HG03575 (cell line): Measurements from ENCODE around the gene FGF14.

ENCODE experiments used
- ATAC-seq: cut with Tn5 transposase; IDR thresholded peaks from one replicate; pipeline ENCODE4 v1.9.1; 2021; ENCODE audit not compliant: unreplicated experiment, insufficient number of reproducible peaks, low FRiP score; ENCODE audit errors: extremely low read depth

Gene FGF14

GRCh38 chr13:101979825-101980224 lies 422.0 kb downstream of the FGF14 start:
- ATAC-seq, result no peak

- no peak for ATAC-seq
These were observed 423.1 kb downstream of the FGF14 start for GRCh38 chr13:101978552-101979315.

- no peak for ATAC-seq
These were observed 424.4 kb downstream of the FGF14 start for GRCh38 chr13:101977475-101977874.

GRCh38 chr13:101972191-101972590 lies 429.7 kb downstream of the FGF14 start:
- no peak for ATAC-seq

- ATAC-seq, result no peak
These were observed 431.5 kb downstream of the FGF14 start for GRCh38 chr13:101970341-101970740.

GRCh38 chr13:101967781-101968180 lies 434.1 kb downstream of the FGF14 start:
- no peak for ATAC-seq

- ATAC-seq, result no peak
These were observed 434.6 kb downstream of the FGF14 start for GRCh38 chr13:101967216-101967615.

- ATAC-seq, result no peak
These were observed 436.8 kb downstream of the FGF14 start for GRCh38 chr13:101965096-101965495.

GRCh38 chr13:101959016-101959415 lies 442.8 kb downstream of the FGF14 start:
- ATAC-seq, result no peak

GRCh38 chr13:101955764-101956163 lies 446.1 kb downstream of the FGF14 start:
- ATAC-seq, result no peak

- ATAC-seq, result no peak
These were observed 450.7 kb downstream of the FGF14 start for GRCh38 chr13:101951114-101951513.

- ATAC-seq, result no peak
These were observed 452.2 kb downstream of the FGF14 start for GRCh38 chr13:101949681-101950080.

- ATAC-seq, result no peak
These were observed 455.4 kb downstream of the FGF14 start for GRCh38 chr13:101946401-101946800.

GRCh38 chr13:101945435-101945834 lies 456.4 kb downstream of the FGF14 start:
- ATAC-seq, result no peak

GRCh38 chr13:101944521-101944920 lies 457.3 kb downstream of the FGF14 start:
- ATAC-seq, result no peak

- no peak for ATAC-seq
These were observed 459.2 kb downstream of the FGF14 start for GRCh38 chr13:101942535-101943157.

GRCh38 chr13:101942038-101942437 lies 459.8 kb downstream of the FGF14 start:
- no peak for ATAC-seq

GRCh38 chr13:101941095-101941783 lies 460.6 kb downstream of the FGF14 start:
- no peak for ATAC-seq

- ATAC-seq, result no peak
These were observed 462.5 kb downstream of the FGF14 start for GRCh38 chr13:101939370-101939769.

- ATAC-seq, result no peak
These were observed 466.0 kb downstream of the FGF14 start for GRCh38 chr13:101935828-101936227.
